ENCODE measurements around the gene KCNAB2.

KCNAB2 gene

DNA sequence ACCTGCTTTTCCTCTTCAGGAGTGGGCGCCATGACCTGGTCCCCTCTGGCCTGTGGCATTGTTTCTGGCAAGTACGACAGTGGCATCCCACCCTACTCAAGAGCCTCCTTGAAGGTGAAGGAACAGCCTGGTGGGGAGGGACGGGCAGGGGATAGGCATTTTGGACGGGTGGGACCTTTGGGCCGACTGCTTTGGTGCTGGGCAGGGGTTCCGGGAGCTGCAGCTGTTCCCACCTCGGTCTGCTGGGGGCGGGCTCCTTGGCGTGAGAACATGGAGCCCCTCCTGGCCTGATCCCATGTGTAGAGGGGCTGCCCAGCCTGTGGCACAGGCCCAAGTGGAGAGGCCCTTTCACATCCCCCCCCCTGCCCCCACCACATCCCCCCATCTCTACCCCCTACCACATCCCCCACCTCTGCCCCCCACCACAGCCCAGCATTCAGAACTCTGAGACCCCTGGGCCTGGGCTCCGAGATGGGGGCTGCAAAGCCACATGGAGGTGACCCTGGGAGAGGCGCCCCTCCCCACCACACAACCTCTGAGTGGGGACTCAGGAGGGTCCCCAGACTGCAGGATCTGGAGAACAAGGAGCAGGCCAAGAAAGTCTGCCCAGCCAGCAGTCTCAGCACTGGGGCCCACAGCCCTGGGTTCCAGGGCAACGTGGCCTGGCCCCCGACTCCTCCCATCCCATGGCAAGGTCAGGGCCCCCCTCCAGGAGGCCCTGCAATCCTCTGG is 50.0 kb downstream of the KCNAB2 start:
- Histone ChIP-seq H3K4me3 (ENCODE audit: low read length in 2 of 2) (no peak overlapping the region), H3K27ac (ENCODE audit: low read depth in 2 of 2, low read length in 2 of 2) (no peak overlapping the region), H3K9ac (ENCODE audit: low read depth in 1 of 2, low read length in 2 of 2) (no peak overlapping the region), H3K36me3 (ENCODE audit: control insufficient read depth in 2 of 2, insufficient read depth in 2 of 2, low read length in 2 of 2) (no peaks in the 10 kb centered on the region), H3K27me3 (ENCODE audit: control insufficient read depth in 2 of 2, insufficient read depth in 2 of 2, low read length in 2 of 2) (no peaks in the 10 kb centered on the region), H3K4me1 (ENCODE audit: control insufficient read depth in 2 of 2, insufficient read depth in 2 of 2, low read length in 2 of 2) (no peaks in the 10 kb centered on the region), H3K9me3 (ENCODE audit: control insufficient read depth in 2 of 2, low read length in 2 of 2) (no peaks in the 10 kb centered on the region)

DNA sequence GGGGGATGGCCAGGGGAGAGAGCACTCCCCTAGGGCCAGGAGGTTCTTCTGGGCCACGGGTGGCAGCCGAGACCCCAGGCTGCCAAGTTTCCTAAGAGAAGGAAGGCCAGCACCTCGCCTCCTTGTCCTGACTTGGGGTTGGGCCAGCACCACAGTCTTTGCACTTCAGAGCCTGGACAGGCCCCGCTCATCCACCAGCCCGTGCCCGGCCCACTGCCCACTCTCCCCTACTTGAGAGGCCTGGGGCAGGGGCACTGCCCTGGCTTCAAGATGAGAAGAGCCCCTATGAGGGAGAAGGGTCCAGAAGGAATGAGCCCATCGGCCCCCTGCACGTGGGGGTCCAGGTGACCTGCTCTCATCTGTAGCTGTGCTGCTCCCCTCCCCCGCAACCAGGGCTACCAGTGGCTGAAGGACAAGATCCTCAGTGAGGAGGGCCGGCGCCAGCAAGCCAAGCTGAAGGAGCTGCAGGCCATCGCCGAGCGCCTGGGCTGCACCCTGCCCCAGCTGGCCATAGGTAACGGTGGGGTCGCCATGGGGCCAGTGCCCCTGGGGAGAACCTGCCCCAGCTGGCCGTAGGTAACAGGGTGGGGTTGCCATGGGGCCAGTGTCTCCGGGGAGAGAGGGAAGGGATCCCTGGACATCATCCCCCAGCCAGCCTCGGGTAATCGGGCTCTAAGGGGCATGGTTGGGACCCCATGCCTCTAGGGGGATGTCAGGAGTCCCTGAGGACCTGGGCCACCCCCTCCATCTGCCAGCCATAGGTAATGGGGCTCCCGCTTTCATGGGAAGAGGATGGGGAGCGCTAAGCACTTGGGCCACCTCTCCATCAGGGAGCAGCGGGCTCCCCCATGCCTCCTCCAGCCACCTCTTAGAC is 50.8 kb downstream of the KCNAB2 start:
- Histone ChIP-seq H3K27me3 (ENCODE audit: control insufficient read depth in 2 of 2, insufficient read depth in 2 of 2, low read length in 2 of 2) (no peaks in the 10 kb centered on the region), H3K9ac (ENCODE audit: low read depth in 1 of 2, low read length in 2 of 2) (no peak overlapping the region), H3K27ac (ENCODE audit: low read depth in 2 of 2, low read length in 2 of 2) (no peak overlapping the region), H3K36me3 (ENCODE audit: control insufficient read depth in 2 of 2, insufficient read depth in 2 of 2, low read length in 2 of 2) (no peaks in the 10 kb centered on the region), H3K9me3 (ENCODE audit: control insufficient read depth in 2 of 2, low read length in 2 of 2) (no peaks in the 10 kb centered on the region), H3K4me1 (ENCODE audit: control insufficient read depth in 2 of 2, insufficient read depth in 2 of 2, low read length in 2 of 2) (no peaks in the 10 kb centered on the region), H3K4me3 (ENCODE audit: low read length in 2 of 2) (no peak overlapping the region)

GRCh38 chr1:6097117-6097595 is 51.5 kb downstream of the KCNAB2 start:
- Histone ChIP-seq H3K36me3 (ENCODE audit: control insufficient read depth in 2 of 2, insufficient read depth in 2 of 2, low read length in 2 of 2) (no peaks in the 10 kb centered on the region), H3K9ac (ENCODE audit: low read depth in 1 of 2, low read length in 2 of 2) (no peak overlapping the region), H3K4me3 (ENCODE audit: low read length in 2 of 2) (no peak overlapping the region), H3K9me3 (ENCODE audit: control insufficient read depth in 2 of 2, low read length in 2 of 2) (no peaks in the 10 kb centered on the region), H3K27ac (ENCODE audit: low read depth in 2 of 2, low read length in 2 of 2) (no peak overlapping the region), H3K27me3 (ENCODE audit: control insufficient read depth in 2 of 2, insufficient read depth in 2 of 2, low read length in 2 of 2) (no peaks in the 10 kb centered on the region), H3K4me1 (ENCODE audit: control insufficient read depth in 2 of 2, insufficient read depth in 2 of 2, low read length in 2 of 2) (no peaks in the 10 kb centered on the region)

GRCh38 chr1:6097824-6098223 is 52.1 kb downstream of the KCNAB2 start:
- no peaks in the 10 kb centered on the region for H3K36me3 ChIP-seq (ENCODE audit: control insufficient read depth in 2 of 2, insufficient read depth in 2 of 2, low read length in 2 of 2)
- H3K27ac ChIP-seq (ENCODE audit: low read depth in 2 of 2, low read length in 2 of 2) = no peak overlapping the region

GRCh38 chr1:6098303-6099215 is 52.9 kb downstream of the KCNAB2 start:
- Histone ChIP-seq H3K4me1 (ENCODE audit: control insufficient read depth in 2 of 2, insufficient read depth in 2 of 2, low read length in 2 of 2) (no peaks in the 10 kb centered on the region), H3K4me3 (ENCODE audit: low read length in 2 of 2) (no peak overlapping the region), H3K36me3 (ENCODE audit: control insufficient read depth in 2 of 2, insufficient read depth in 2 of 2, low read length in 2 of 2) (no peaks in the 10 kb centered on the region), H3K27me3 (ENCODE audit: control insufficient read depth in 2 of 2, insufficient read depth in 2 of 2, low read length in 2 of 2) (peaks cover 0 to 3% of the 10 kb centered on the region in 2 donors), H3K27ac (ENCODE audit: low read depth in 2 of 2, low read length in 2 of 2) (no peak overlapping the region), H3K9me3 (ENCODE audit: control insufficient read depth in 2 of 2, low read length in 2 of 2) (no peaks in the 10 kb centered on the region), H3K9ac (ENCODE audit: low read depth in 1 of 2, low read length in 2 of 2) (no peak overlapping the region)

More at GRCh38 chr1:6097824-6098223, 52.1 kb downstream of the KCNAB2 start:
- Histone ChIP-seq H3K4me3 (ENCODE audit: low read length in 2 of 2) (no peak overlapping the region), H3K27me3 (ENCODE audit: control insufficient read depth in 2 of 2, insufficient read depth in 2 of 2, low read length in 2 of 2) (no peaks in the 10 kb centered on the region), H3K9me3 (ENCODE audit: control insufficient read depth in 2 of 2, low read length in 2 of 2) (no peaks in the 10 kb centered on the region), H3K9ac (ENCODE audit: low read depth in 1 of 2, low read length in 2 of 2) (no peak overlapping the region), H3K4me1 (ENCODE audit: control insufficient read depth in 2 of 2, insufficient read depth in 2 of 2, low read length in 2 of 2) (no peaks in the 10 kb centered on the region)

DNA sequence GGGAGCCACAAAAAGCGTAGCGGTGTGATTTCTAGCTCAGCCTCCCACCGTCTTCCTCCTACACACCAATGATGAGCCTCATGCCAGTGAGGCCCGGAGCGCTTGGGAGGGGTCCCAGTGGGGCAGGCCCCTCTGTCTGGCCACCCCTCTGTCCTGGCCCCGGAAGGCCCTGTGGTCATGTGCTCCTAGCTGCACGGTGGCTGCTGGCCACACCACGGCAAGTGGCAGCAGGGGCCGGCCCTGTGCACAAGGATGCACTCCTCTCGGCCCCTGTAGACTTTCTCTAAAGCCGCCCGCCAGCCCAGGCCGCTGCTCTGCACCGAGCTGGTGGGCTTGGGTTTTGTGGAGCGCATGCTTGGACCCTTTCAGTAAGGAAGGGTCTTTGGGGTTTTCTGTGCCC is 53.6 kb downstream of the KCNAB2 start:
- H3K4me1 ChIP-seq (ENCODE audit: control insufficient read depth in 2 of 2, insufficient read depth in 2 of 2, low read length in 2 of 2) = no peaks in the 10 kb centered on the region
- H3K9me3 ChIP-seq (ENCODE audit: control insufficient read depth in 2 of 2, low read length in 2 of 2) = no peaks in the 10 kb centered on the region
- H3K27ac ChIP-seq (ENCODE audit: low read depth in 2 of 2, low read length in 2 of 2) = no peak overlapping the region
- H3K4me3 ChIP-seq (ENCODE audit: low read length in 2 of 2) = no peak overlapping the region
- H3K9ac ChIP-seq (ENCODE audit: low read depth in 1 of 2, low read length in 2 of 2) = no peak overlapping the region
- peaks cover 0 to 3% of the 10 kb centered on the region in 2 donors for H3K27me3 ChIP-seq (ENCODE audit: control insufficient read depth in 2 of 2, insufficient read depth in 2 of 2, low read length in 2 of 2)
- no peaks in the 10 kb centered on the region for H3K36me3 ChIP-seq (ENCODE audit: control insufficient read depth in 2 of 2, insufficient read depth in 2 of 2, low read length in 2 of 2)

DNA sequence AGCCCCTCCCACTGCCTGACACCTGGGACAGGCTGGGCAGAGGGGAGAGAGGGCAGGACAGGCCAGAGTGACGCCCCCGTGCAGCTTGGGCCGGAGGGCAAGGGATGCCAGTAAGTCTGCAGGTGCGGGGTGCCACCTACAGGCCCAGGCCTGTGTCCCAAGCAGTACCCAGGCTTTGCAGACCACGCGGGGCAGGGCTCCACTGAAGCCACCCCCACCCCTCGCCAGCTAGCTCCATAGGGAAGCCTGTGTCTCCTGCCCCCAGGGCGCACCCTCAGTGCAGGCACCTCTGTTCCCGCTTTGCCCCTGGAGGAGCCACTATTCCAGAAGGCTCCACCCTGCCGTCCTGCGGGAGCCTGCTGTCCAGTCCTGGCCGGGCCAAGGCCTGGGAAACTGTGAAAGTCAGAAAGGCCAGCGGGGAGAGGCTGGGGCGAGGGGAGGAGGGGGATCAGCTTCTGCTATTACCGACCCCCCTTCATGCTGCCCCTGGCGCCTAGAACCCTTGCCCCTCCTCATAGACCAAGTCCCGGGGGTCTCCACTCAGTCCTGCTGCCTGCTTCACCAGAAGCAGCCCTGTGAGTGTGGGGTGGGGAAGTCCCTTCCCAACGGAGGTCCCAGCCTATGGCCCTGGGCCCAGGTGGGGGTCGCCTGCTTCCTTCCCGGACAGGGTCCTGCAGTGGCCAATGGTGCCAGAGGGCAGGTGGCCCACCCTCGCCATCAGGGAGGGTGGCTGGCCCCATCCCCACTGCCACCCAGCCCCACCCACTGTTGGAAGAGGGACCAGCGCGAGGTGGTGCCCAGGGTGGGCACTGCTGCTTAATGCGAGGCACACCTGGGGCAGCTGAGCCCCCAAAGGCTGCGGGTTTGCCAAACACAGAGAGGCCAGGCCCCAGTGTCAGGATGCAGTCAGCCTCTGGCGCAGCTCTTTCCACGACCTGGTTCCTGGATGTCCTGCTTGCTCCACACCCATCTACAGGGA is 54.4 kb downstream of the KCNAB2 start:
- Histone ChIP-seq H3K4me1 (ENCODE audit: control insufficient read depth in 2 of 2, insufficient read depth in 2 of 2, low read length in 2 of 2) (no peaks in the 10 kb centered on the region), H3K27ac (ENCODE audit: low read depth in 2 of 2, low read length in 2 of 2) (no peak overlapping the region), H3K9ac (ENCODE audit: low read depth in 1 of 2, low read length in 2 of 2) (no peak overlapping the region), H3K9me3 (ENCODE audit: control insufficient read depth in 2 of 2, low read length in 2 of 2) (no peaks in the 10 kb centered on the region), H3K27me3 (ENCODE audit: control insufficient read depth in 2 of 2, insufficient read depth in 2 of 2, low read length in 2 of 2) (peaks cover 0 to 3% of the 10 kb centered on the region in 2 donors), H3K4me3 (ENCODE audit: low read length in 2 of 2) (no peak overlapping the region), H3K36me3 (ENCODE audit: control insufficient read depth in 2 of 2, insufficient read depth in 2 of 2, low read length in 2 of 2) (no peaks in the 10 kb centered on the region)

DNA sequence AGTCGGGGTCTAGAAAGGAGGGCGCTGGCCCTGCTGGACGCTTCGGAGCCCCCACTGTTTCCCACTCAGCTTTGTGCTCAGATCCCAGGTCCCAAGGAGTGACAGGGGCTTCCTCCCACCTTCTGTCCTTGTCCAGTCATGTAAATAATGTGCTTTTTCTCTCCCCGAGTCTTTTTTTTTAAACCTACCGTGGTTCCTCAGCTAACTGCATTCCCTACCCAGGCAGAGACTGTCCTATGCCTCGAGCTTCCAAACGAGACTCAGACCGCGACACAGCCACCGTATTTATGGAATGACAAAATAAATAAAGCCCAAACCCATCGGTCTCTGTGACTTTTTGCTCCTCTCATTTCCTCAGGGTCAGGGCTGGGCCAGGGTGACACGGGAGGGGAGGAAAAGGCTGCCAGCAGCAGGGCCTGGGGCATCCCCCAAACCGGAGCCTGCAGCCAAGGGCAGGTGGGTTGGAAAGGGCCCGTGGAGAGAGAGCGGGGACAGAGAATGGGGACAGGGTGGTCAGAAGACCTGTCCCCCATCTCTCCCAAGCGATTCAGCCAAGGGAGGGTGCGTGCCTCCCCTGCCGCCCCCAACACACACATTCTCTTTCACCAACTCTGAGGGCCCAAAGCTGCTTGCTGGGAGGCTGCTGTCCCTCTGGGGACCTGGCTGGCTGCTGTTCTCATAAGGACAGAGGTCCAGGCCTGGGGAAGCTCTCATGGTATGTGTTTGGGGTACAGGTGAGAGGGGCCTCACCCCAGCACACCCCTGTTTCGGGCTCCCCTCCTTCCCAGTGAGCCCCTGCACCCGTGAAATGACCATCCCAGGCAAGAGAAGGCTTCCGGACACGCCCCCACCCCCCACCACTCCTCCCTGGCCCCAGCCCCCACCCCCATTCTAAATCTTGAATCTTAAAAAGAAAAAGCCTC is 55.4 kb downstream of the KCNAB2 start:
- Histone ChIP-seq H3K27me3 (ENCODE audit: control insufficient read depth in 2 of 2, insufficient read depth in 2 of 2, low read length in 2 of 2) (peaks cover 0 to 3% of the 10 kb centered on the region in 2 donors), H3K36me3 (ENCODE audit: control insufficient read depth in 2 of 2, insufficient read depth in 2 of 2, low read length in 2 of 2) (no peaks in the 10 kb centered on the region), H3K9ac (ENCODE audit: low read depth in 1 of 2, low read length in 2 of 2) (no peak overlapping the region)

More for the DNA sequence above, 55.4 kb downstream of the KCNAB2 start:
- H3K9me3 ChIP-seq (ENCODE audit: control insufficient read depth in 2 of 2, low read length in 2 of 2) = no peaks in the 10 kb centered on the region
- no peak overlapping the region for H3K4me3 ChIP-seq (ENCODE audit: low read length in 2 of 2)
- no peaks in the 10 kb centered on the region for H3K4me1 ChIP-seq (ENCODE audit: control insufficient read depth in 2 of 2, insufficient read depth in 2 of 2, low read length in 2 of 2)
- H3K27ac ChIP-seq (ENCODE audit: low read depth in 2 of 2, low read length in 2 of 2) = no peak overlapping the region

Measured in mucosa of rectum (tissue), 2 donors.